ENCODE data around the gene PLCXD1. TPM values are rescaled to one million over a fixed set of nuclear protein-coding genes. Genes with fewer than 3 reads are reported as not detected.
A peak's percentile ranks its signal among the peaks of the same experiment; 100 is the strongest.

The PLCXD1 gene
- total RNA-seq, 4 donors from 2014 or later = 2.1 to 8.9 (median 2.4) TPM

GRCh38 chrX:313546-313945 is 32.4 kb downstream of the PLCXD1 start:
- peaks cover 0 to 19% (median 18%) of the 10 kb centered on the region in 4 donors for H3K4me1 ChIP-seq
- no peaks in the 10 kb centered on the region for H3K9me3 ChIP-seq
- no peak for DNase-seq (ENCODE audit: extremely low spot score)
- no peak overlapping the region for H3K27ac ChIP-seq (replicated peaks in 1 of 4)
- WGBS = 82% methylated on average over 8 of the region's 8 CpGs
- H3K4me3 ChIP-seq = no peak overlapping the region
- intact Hi-C loops (cut with DNase I) = no loop called here
- no peaks in the 10 kb centered on the region for H3K27me3 ChIP-seq
- H3K36me3 ChIP-seq = peaks cover 57 to 76% (median 69%) of the 10 kb centered on the region in 4 donors
- TF ChIP-seq CTCF (IDR thresholded peaks at IDR 0.05) = no peak
- TF ChIP-seq POLR2A (IDR thresholded peaks at IDR 0.05; ENCODE audit: low read depth) = no peak
- TF ChIP-seq EP300 (IDR thresholded peaks at IDR 0.05) = no peak
- no peak for TF ChIP-seq POLR2AphosphoS5 (IDR thresholded peaks at IDR 0.05)

- intact Hi-C loops (cut with DNase I) = no loop called here
- peaks cover 0 to 19% (median 18%) of the 10 kb centered on the region in 4 donors for H3K4me1 ChIP-seq
- no peak overlapping the region for H3K4me3 ChIP-seq
- WGBS = 97% methylated on average over 22 of the region's 34 CpGs
- H3K27me3 ChIP-seq = no peaks in the 10 kb centered on the region
- peaks cover 53 to 71% (median 64%) of the 10 kb centered on the region in 4 donors for H3K36me3 ChIP-seq
- H3K27ac ChIP-seq (replicated peaks in 1 of 4) = no peak overlapping the region
- no peak for DNase-seq (ENCODE audit: extremely low spot score)
- H3K9me3 ChIP-seq = no peaks in the 10 kb centered on the region
- TF ChIP-seq POLR2AphosphoS5 (IDR thresholded peaks at IDR 0.05) (no peak), POLR2A (IDR thresholded peaks at IDR 0.05; ENCODE audit: low read depth) (no peak), CTCF (IDR thresholded peaks at IDR 0.05) (no peak), EP300 (IDR thresholded peaks at IDR 0.05) (no peak)
These were observed 32.9 kb downstream of the PLCXD1 start for GRCh38 chrX:314049-314448.

GRCh38 chrX:314781-315595 is 33.8 kb downstream of the PLCXD1 start:
- no peak overlapping the region for H3K4me3 ChIP-seq
- H3K4me1 ChIP-seq = peaks cover 7 to 27% (median 25%) of the 10 kb centered on the region in 4 donors
- peaks cover 49 to 64% (median 59%) of the 10 kb centered on the region in 4 donors for H3K36me3 ChIP-seq
- H3K9me3 ChIP-seq = no peaks in the 10 kb centered on the region
- no peaks in the 10 kb centered on the region for H3K27me3 ChIP-seq
- no peak for DNase-seq (ENCODE audit: extremely low spot score)
- WGBS = 90% methylated on average over 46 of the region's 51 CpGs
- TF ChIP-seq EP300 (IDR thresholded peaks at IDR 0.05) (no peak), CTCF (IDR thresholded peaks at IDR 0.05) (no peak), POLR2AphosphoS5 (IDR thresholded peaks at IDR 0.05) (no peak), POLR2A (IDR thresholded peaks at IDR 0.05; ENCODE audit: low read depth) (no peak)
- H3K27ac ChIP-seq (replicated peaks in 1 of 4) = no peak overlapping the region
- intact Hi-C loops (cut with DNase I) = loop anchor here (5.0 kb wide), 1 partner anchor 33 kb away; the partner anchor contains the start of gene PLCXD1

- intact Hi-C loops (cut with DNase I) = loop anchor here (5.0 kb wide), 1 partner anchor 34 kb away; the partner anchor contains the start of gene PLCXD1
- peak overlapping the region in 2 of 4 donors; percentile 98 to 99 for H3K27ac ChIP-seq (replicated peaks in 1 of 4)
- H3K36me3 ChIP-seq = peaks cover 36 to 47% (median 45%) of the 10 kb centered on the region in 4 donors
- H3K4me3 ChIP-seq = no peak overlapping the region
- WGBS = 92% methylated on average over 22 of the region's 50 CpGs
- H3K4me1 ChIP-seq = peaks cover 17 to 38% (median 36%) of the 10 kb centered on the region in 4 donors
- no peak for DNase-seq (ENCODE audit: extremely low spot score)
- TF ChIP-seq EP300 (IDR thresholded peaks at IDR 0.05) (no peak), POLR2A (IDR thresholded peaks at IDR 0.05; ENCODE audit: low read depth) (no peak), POLR2AphosphoS5 (IDR thresholded peaks at IDR 0.05) (no peak), CTCF (IDR thresholded peaks at IDR 0.05) (no peak)
- H3K27me3 ChIP-seq = no peaks in the 10 kb centered on the region
- no peaks in the 10 kb centered on the region for H3K9me3 ChIP-seq
These were observed 35.5 kb downstream of the PLCXD1 start for GRCh38 chrX:316351-317325.
